SK-N-SH treated with all-trans-retinoic acid at 6 μM for 48 hours (cell line): ENCODE measurements around the gene IFIT1B.
"Not testable (repeated sequence)": the region's sequence is repeated elsewhere in the genome, so short reads cannot be mapped to it uniquely, and the experiment has no call there.

Experiments used
- ARNTL ChIP-seq: fragments of 450-650 bp; formaldehyde crosslinking; IDR thresholded peaks from 2 replicates; pipeline ENCODE4 v1.5.0; 2020; ENCODE audit warnings: low read depth, mild to moderate bottlenecking, moderate library complexity, borderline replicate concordance
- CREB5 ChIP-seq: fragments of 250-450 bp; sonication (Bioruptor Pico); IDR thresholded peaks from 2 replicates; pipeline ENCODE4 v1.5.1; 2020; ENCODE audit warnings: low read depth, mild to moderate bottlenecking, moderate library complexity
- ESRRG ChIP-seq: fragments of 250-450 bp; sonication (Bioruptor Pico); IDR thresholded peaks from 2 replicates; pipeline ENCODE4 v1.6.1; 2021; ENCODE audit warnings: mild to moderate bottlenecking
- GLIS3 ChIP-seq: fragments of 250-450 bp; sonication (Bioruptor Pico); IDR thresholded peaks from 2 replicates; pipeline ENCODE4 v1.5.0; 2020; ENCODE audit warnings: mild to moderate bottlenecking, moderate library complexity
- PATZ1 ChIP-seq: fragments of 250-450 bp; sonication (Bioruptor Pico); IDR thresholded peaks from 2 replicates; pipeline ENCODE4 v1.8.0; 2020; ENCODE audit warnings: mild to moderate bottlenecking, moderate library complexity, borderline replicate concordance
- PPARA ChIP-seq: fragments of 250-450 bp; sonication (Bioruptor Pico); IDR thresholded peaks from 2 replicates; pipeline ENCODE4 v1.5.0; 2020; ENCODE audit warnings: mild to moderate bottlenecking, borderline replicate concordance
- RARB ChIP-seq: fragments of 250-450 bp; sonication (Bioruptor Pico); IDR thresholded peaks from 2 replicates; pipeline ENCODE4 v1.8.0; 2021; ENCODE audit warnings: mild to moderate bottlenecking, moderate library complexity
- TCF4 ChIP-seq: fragments of 250-450 bp; sonication (Bioruptor Pico); IDR thresholded peaks from 2 replicates; pipeline ENCODE4 v1.8.0; 2021; ENCODE audit warnings: mild to moderate bottlenecking, moderate library complexity, borderline replicate concordance
- TOX ChIP-seq: fragments of 250-450 bp; sonication (Bioruptor Pico); IDR thresholded peaks from 2 replicates; pipeline ENCODE4 v1.8.0; 2021; ENCODE audit warnings: mild to moderate bottlenecking, moderate library complexity, borderline replicate concordance
- ZC3H10 ChIP-seq: fragments of 250-450 bp; sonication (Bioruptor Pico); IDR thresholded peaks from 2 replicates; pipeline ENCODE4 v1.5.1; 2021; ENCODE audit warnings: mild to moderate bottlenecking, moderate library complexity
- ZFP3 ChIP-seq: fragments of 250-450 bp; sonication (Bioruptor Pico); IDR thresholded peaks from 2 replicates; pipeline ENCODE4 v1.5.0; 2020; ENCODE audit warnings: mild to moderate bottlenecking, moderate library complexity
- ZNF70 ChIP-seq: fragments of 450-650 bp; formaldehyde crosslinking; IDR thresholded peaks from 2 replicates; pipeline ENCODE4 v1.5.0; 2020; ENCODE audit warnings: mild to moderate bottlenecking, moderate library complexity
- TF ChIP-seq, protein P1 (sequence below): fragments of 250-450 bp; sonication (Bioruptor Pico); IDR thresholded peaks from 2 replicates; pipeline ENCODE4 v1.8.0; 2021; ENCODE audit warnings: low read depth, mild to moderate bottlenecking, moderate library complexity, borderline replicate concordance
- TF ChIP-seq, protein P2 (sequence below): fragments of 250-450 bp; sonication (Bioruptor Pico); IDR thresholded peaks from 2 replicates; pipeline ENCODE4 v1.5.1; 2021; ENCODE audit warnings: mild to moderate bottlenecking, moderate library complexity

DNA sequence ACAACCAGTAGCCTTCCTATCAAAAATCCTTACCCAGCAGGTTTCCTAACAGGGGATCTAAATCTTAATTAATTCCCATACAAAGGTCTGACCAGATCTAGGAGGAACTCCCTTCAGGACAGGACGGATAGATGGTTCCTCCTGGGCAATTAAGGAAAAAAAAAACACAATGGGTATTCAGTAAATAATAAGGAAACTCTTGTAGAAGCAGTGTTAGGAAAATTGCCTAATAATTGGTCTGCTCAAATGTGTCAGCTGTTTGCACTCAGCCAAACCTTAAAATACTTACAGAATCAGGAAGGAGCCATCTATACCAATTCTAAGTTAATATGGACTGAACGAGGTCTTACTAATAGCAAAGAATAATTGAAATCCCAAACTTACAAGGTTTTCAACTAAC lies 33.3 kb downstream of the IFIT1B start:
- not testable (repeated sequence) for TF ChIP-seq ESRRG (CRISPR knock-in tag); CREB5 (CRISPR knock-in tag); PATZ1 (CRISPR knock-in tag); PPARA; TCF4 (CRISPR knock-in tag); RARB (CRISPR knock-in tag); TOX (CRISPR knock-in tag); ARNTL (CRISPR knock-in tag); ZC3H10 (CRISPR knock-in tag); GLIS3; ZFP3; ZNF70 (CRISPR knock-in tag)
- TF ChIP-seq, protein P1, sequence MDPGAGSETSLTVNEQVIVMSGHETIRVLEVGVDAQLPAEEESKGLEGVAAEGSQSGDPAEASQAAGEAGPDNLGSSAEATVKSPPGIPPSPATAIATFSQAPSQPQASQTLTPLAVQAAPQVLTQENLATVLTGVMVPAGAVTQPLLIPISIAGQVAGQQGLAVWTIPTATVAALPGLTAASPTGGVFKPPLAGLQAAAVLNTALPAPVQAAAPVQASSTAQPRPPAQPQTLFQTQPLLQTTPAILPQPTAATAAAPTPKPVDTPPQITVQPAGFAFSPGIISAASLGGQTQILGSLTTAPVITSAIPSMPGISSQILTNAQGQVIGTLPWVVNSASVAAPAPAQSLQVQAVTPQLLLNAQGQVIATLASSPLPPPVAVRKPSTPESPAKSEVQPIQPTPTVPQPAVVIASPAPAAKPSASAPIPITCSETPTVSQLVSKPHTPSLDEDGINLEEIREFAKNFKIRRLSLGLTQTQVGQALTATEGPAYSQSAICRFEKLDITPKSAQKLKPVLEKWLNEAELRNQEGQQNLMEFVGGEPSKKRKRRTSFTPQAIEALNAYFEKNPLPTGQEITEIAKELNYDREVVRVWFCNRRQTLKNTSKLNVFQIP (CRISPR knock-in tag), result not testable (repeated sequence)
- TF ChIP-seq, protein P2, sequence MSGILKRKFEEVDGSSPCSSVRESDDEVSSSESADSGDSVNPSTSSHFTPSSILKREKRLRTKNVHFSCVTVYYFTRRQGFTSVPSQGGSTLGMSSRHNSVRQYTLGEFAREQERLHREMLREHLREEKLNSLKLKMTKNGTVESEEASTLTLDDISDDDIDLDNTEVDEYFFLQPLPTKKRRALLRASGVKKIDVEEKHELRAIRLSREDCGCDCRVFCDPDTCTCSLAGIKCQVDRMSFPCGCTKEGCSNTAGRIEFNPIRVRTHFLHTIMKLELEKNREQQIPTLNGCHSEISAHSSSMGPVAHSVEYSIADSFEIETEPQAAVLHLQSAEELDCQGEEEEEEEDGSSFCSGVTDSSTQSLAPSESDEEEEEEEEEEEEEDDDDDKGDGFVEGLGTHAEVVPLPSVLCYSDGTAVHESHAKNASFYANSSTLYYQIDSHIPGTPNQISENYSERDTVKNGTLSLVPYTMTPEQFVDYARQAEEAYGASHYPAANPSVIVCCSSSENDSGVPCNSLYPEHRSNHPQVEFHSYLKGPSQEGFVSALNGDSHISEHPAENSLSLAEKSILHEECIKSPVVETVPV (CRISPR knock-in tag), result not testable (repeated sequence)
